HCT116 (cell line): ENCODE data around the gene TMCO1. TPM values are rescaled to one million over a fixed set of nuclear protein-coding genes. Genes with fewer than 3 reads are reported as not detected.

ENCODE experiments used
- ATAC-seq: fragments of 200-7000 bp; cut with Tn5 transposase; 2 replicates; pipeline ENCODE4 v1.9.1; 2020; ENCODE audit warnings: mild to moderate bottlenecking, moderate library complexity
- BruUV-seq: library from RNA; stranded (reverse); fragments of 400-500 nt; replicated peaks from 2 replicates; lab custom pipeline; 2021; lab: Mats Ljungman, UMichigan
- CTCF ChIA-PET: fragments of 300-600 bp; sonication (Branson Sonifier 250); formaldehyde crosslinking; loops from one replicate; lab custom pipeline; 2021; ENCODE audit warnings: antibody characterized with exemption; lab: Charles Lee
- POLR2A ChIA-PET: fragments of 300-600, 350-600 bp; sonication (Branson Sonifier 250); formaldehyde crosslinking; loops from one replicate; lab custom pipeline; 2021; ENCODE audit warnings: antibody characterized with exemption; lab: Charles Lee
- RAD21 ChIA-PET, 2 experiments: fragments of 300-600 bp; sonication (Branson Sonifier 250); formaldehyde crosslinking; loops; one replicate each; lab custom pipeline; 2023; ENCODE audit warnings: low total read pairs in 2 of 2; ENCODE audit not compliant: uncharacterized antibody in 2 of 2, unreplicated experiment in 2 of 2, low non-redundant PET in 1 of 2; lab: Charles Lee
- DNase-seq: peaks from one replicate; pipeline ENCODE4 v3.0.0-alpha.2; 2010; ENCODE audit warnings: low read depth, low spot score
- H2AFZ ChIP-seq: fragments of 200-600 bp; shearing (Covaris generic), sonication (generic); 2 replicates; pipeline ENCODE4 v1.6.1; 2017; ENCODE audit warnings: low read depth, mixed run types, mixed read lengths, antibody characterized with exemption, low read length; ENCODE audit not compliant: poor library complexity, severe bottlenecking
- H3K27ac ChIP-seq: 2 replicates; pipeline ENCODE4 v1.5.1; 2012; ENCODE audit warnings: low read depth, low read length
- H3K27me3 ChIP-seq: fragments of 200-600 bp; sonication (generic); 2 replicates; pipeline ENCODE4 v1.6.1; 2016; ENCODE audit warnings: mixed run types, low read length, mixed read lengths; ENCODE audit not compliant: insufficient read depth
- H3K36me3 ChIP-seq, 2 experiments: fragments of 200-500 bp in 1 of 2; fragments of 200-600 bp in 1 of 2; sonication (Bioruptor generic) in 1 of 2; sonication (generic) in 1 of 2; 2 replicates each; pipeline versions ENCODE4 v1.5.1 to v1.6.1; 2014 to 2016; ENCODE audit warnings: low read length in 2 of 2, inconsistent platforms in 1 of 2, mixed read lengths in 1 of 2, mixed run types in 1 of 2; ENCODE audit not compliant: insufficient read depth in 2 of 2, control insufficient read depth in 1 of 2
- H3K4me1 ChIP-seq, 2 experiments: fragments of 200-600 bp in 1 of 2; sonication (generic) in 1 of 2; 2 replicates each; pipeline versions ENCODE4 v1.5.1 to v1.6.1; 2012 to 2017; ENCODE audit warnings: low read length in 2 of 2, inconsistent platforms in 1 of 2, mild to moderate bottlenecking in 1 of 2, mixed read lengths in 1 of 2, mixed run types in 1 of 2, moderate library complexity in 1 of 2; ENCODE audit not compliant: insufficient read depth in 2 of 2, control insufficient read depth in 1 of 2
- H3K4me2 ChIP-seq: fragments of 200-600 bp; sonication (generic); 2 replicates; pipeline ENCODE4 v1.6.1; 2017; ENCODE audit warnings: mixed run types, low read length, mixed read lengths
- H3K4me3 ChIP-seq, 2 experiments: fragments of 200-600 bp in 1 of 2; sonication (generic) in 1 of 2; replicated peaks in 1 of 2; 2 replicates each; pipeline ENCODE4 v1.5.1; 2011 to 2016; ENCODE audit warnings: low read length in 2 of 2, control low read depth in 1 of 2, low read depth in 1 of 2, mild to moderate bottlenecking in 1 of 2, mixed read lengths in 1 of 2, mixed run types in 1 of 2
- H3K79me2 ChIP-seq: fragments of 200-600 bp; sonication (generic); 2 replicates; pipeline ENCODE4 v1.6.1; 2017; ENCODE audit warnings: mild to moderate bottlenecking, mixed run types, low read length, moderate library complexity, mixed read lengths; ENCODE audit not compliant: insufficient read depth
- H3K9ac ChIP-seq: fragments of 200-600 bp; sonication (generic); 2 replicates; pipeline ENCODE4 v1.6.1; 2016; ENCODE audit warnings: low read length, mixed read lengths
- H3K9me2 ChIP-seq: fragments of 200-600 bp; sonication (generic), shearing (Covaris generic); 2 replicates; pipeline ENCODE4 v1.6.1; 2017; ENCODE audit warnings: mixed run types, mild to moderate bottlenecking, moderate library complexity; ENCODE audit not compliant: insufficient read depth
- H3K9me3 ChIP-seq, 2 experiments: fragments of 200-500 bp in 1 of 2; fragments of 200-600 bp in 1 of 2; sonication (Bioruptor generic) in 1 of 2; sonication (generic) in 1 of 2; 2 replicates each; pipeline ENCODE4 v1.6.1; 2014 to 2017; ENCODE audit warnings: low read length in 2 of 2, mixed read lengths in 2 of 2, inconsistent platforms in 1 of 2, low read depth in 1 of 2, mild to moderate bottlenecking in 1 of 2, mixed run types in 1 of 2, moderate library complexity in 1 of 2; ENCODE audit not compliant: control insufficient read depth in 1 of 2, insufficient read depth in 1 of 2
- H4K20me1 ChIP-seq: fragments of 200-600 bp; sonication (generic), shearing (Covaris generic); 2 replicates; pipeline ENCODE4 v1.6.1; 2017; ENCODE audit warnings: mixed run types, mild to moderate bottlenecking, moderate library complexity; ENCODE audit not compliant: insufficient read depth
- CTCF ChIP-seq, 3 experiments: fragments of 200-600 bp in 1 of 3; sonication (generic) in 1 of 3; IDR thresholded peaks in 2 of 3; conservative IDR thresholded peaks in 1 of 3; 2 replicates each; pipeline ENCODE4 v1.5.1; 2012 to 2017; ENCODE audit warnings: low read depth in 2 of 3, low read length in 2 of 3, antibody characterized with exemption in 1 of 3, borderline replicate concordance in 1 of 3, control low read depth in 1 of 3, mild to moderate bottlenecking in 1 of 3, mixed read lengths in 1 of 3, mixed run types in 1 of 3, moderate library complexity in 1 of 3; ENCODE audit not compliant: insufficient read depth in 1 of 3
- EGR1 ChIP-seq: IDR thresholded peaks from 2 replicates; pipeline ENCODE4 v1.6.1; 2012; ENCODE audit warnings: low read depth
- FOSL1 ChIP-seq: IDR thresholded peaks from 2 replicates; pipeline ENCODE4 v1.6.1; 2012; ENCODE audit warnings: low read depth
- POLR2A ChIP-seq: IDR thresholded peaks from 2 replicates; pipeline ENCODE4 v1.7.0; 2011; ENCODE audit warnings: borderline replicate concordance; ENCODE audit not compliant: insufficient read depth, insufficient read length; ENCODE audit errors: extremely low read depth
- RAD21 ChIP-seq: IDR thresholded peaks from 2 replicates; pipeline ENCODE4 v1.6.1; 2012; ENCODE audit warnings: low read depth, mild to moderate bottlenecking
- YY1 ChIP-seq: IDR thresholded peaks from 2 replicates; pipeline ENCODE4 v1.6.1; 2011; ENCODE audit warnings: low read length, low read depth, moderate library complexity, mild to moderate bottlenecking; ENCODE audit not compliant: insufficient replicate concordance; ENCODE audit errors: extremely low read depth
- intact Hi-C: fragments of 100-400 bp; cut with micrococcal nuclease; formaldehyde crosslinking; loops from 2 replicates; pipeline ENCODE4 v1.10.0; 2022
- total RNA-seq: library from RNA; stranded (reverse); gene quantifications from one replicate; pipeline ENCODE4 v1.2.1, GENCODE V29; 2021; ENCODE audit not compliant: unreplicated experiment

The TMCO1 gene
- total RNA-seq, 1 experiment from 2014 or later: 61.2 TPM

- Histone ChIP-seq H4K20me1 (peaks cover 5% of the 10 kb centered on the region; the same call in 1 of the 2 replicates), H3K79me2 (peaks cover 47% of the 10 kb centered on the region), H3K9me2 (no peaks in the 10 kb centered on the region), H3K9me3 (no peaks in the 10 kb centered on the region), H3K4me3 (no peak overlapping the region), H2AFZ (no peak overlapping the region), H3K27ac (no peak overlapping the region), H3K4me2 (no peak overlapping the region), H3K4me1 (no peaks in the 10 kb centered on the region), H3K27me3 (no peaks in the 10 kb centered on the region), H3K36me3 (peaks cover 0 to 16% of the 10 kb centered on the region in 2 experiments; a peak in 2 of 4 replicates), H3K9ac (no peak overlapping the region)
- TF ChIP-seq POLR2A: no peak
- no peak for TF ChIP-seq EGR1
- peak; percentile 7 to 27 (median 27); a peak in 3 of 6 replicates for TF ChIP-seq CTCF (IDR thresholded peaks at IDR 0.05 in 2 of 3, conservative IDR thresholded peaks at IDR 0.05 in 1 of 3; ENCODE audit: borderline replicate concordance in 1 of 3, insufficient read depth in 1 of 3, low read depth in 2 of 3, low read length in 2 of 3)
- no peak for TF ChIP-seq YY1
- TF ChIP-seq RAD21: peak; percentile 30; the same call in 1 of the 2 replicates
- TF ChIP-seq FOSL1: no peak
- peak; percentile 63 for ATAC-seq
- ChIA-PET RAD21 (no interaction called here), POLR2A (interaction anchor here (0.8 kb wide), 1 partner anchor 12 kb away, joined by 3 read pairs; the partner anchor contains the start of gene ALDH9A1), CTCF (interaction anchor here (1.0 kb wide), 1 partner anchor 12 kb away, joined by 4 read pairs; the partner anchor contains the start of gene ALDH9A1)
- intact Hi-C loops: no loop called here
- BruUV-seq: no TSS peak
- DNase-seq: no peak
These were observed 82.3 kb downstream of the TMCO1 start for GRCh38 chr1:165686121-165686970.
